ENCODE data around the gene GLI3. TPM values are rescaled to one million over a fixed set of nuclear protein-coding genes. Genes with fewer than 3 reads are reported as not detected.

GLI3 gene
- total and polyA plus RNA-seq, 10 of the 15 experiments (the other 5 are each of a cell fraction or from before 2014, with no cell fraction given): 0.01 TPM; not detected in 8

DNA sequence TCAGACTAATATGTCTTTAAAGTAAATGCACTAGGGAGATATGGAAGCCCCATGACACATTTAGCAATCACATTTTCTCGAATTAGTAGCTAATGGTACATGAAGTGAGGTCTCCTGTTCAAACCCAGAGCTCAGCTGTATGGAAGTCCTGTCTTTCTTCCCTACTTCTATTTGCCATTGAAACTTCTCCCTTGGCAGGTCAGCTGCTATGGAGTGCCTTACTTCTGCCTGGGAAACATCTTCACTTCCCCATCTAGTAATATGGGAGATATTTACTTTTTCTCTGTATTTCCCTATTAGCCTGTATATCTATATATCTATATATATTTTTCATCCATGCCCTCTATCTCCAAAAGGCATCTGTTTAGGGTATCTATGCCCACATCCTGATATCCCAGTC, 308.8 kb downstream of the GLI3 start:
- SMC1A ChIA-PET (ENCODE audit: uncharacterized antibody, unreplicated experiment): interaction anchor here (0.8 to 1.9 kb wide), 3 partner anchors 10 to 47 kb away, joined by 3 to 10 read pairs (median 4); no protein-coding TSS in a partner anchor
- in situ Hi-C loops (cut with MboI): loop anchor here (25.0 kb wide), 1 partner anchor 1909 kb away; no protein-coding TSS in a partner anchor
- no peak overlapping the region for H3K4me3 ChIP-seq
- H3K4me2 ChIP-seq (ENCODE audit: control insufficient read depth, insufficient read depth): no peak overlapping the region
- FAIRE-seq (no peak), ATAC-seq (no peak), DNase-seq (ENCODE audit: low read depth, low spot score) (no peak)
- H3K9me3 ChIP-seq (replicated peaks; ENCODE audit: control insufficient read depth, insufficient read depth, low read length): no peaks in the 10 kb centered on the region; the same call in 1 of the 3 replicates
- H2AFZ ChIP-seq (ENCODE audit: control insufficient read depth, low read depth, low read length): no peak overlapping the region
- no peaks in the 10 kb centered on the region for H3K27me3 ChIP-seq (replicated peaks in 1 of 2; ENCODE audit: control insufficient read depth in 2 of 2, insufficient read depth in 2 of 2, low read length in 1 of 2)
- BruUV-seq (replicated peaks): no TSS peak
- CTCF ChIA-PET: interaction anchor here (0.5 to 1.5 kb wide), 5 partner anchors 11 to 92 kb away, joined by 3 to 8 read pairs (median 6); no protein-coding TSS in a partner anchor
- no peak overlapping the region for H3K9ac ChIP-seq (ENCODE audit: control insufficient read depth, insufficient read depth, low read length)
- TF ChIP-seq, protein P1, sequence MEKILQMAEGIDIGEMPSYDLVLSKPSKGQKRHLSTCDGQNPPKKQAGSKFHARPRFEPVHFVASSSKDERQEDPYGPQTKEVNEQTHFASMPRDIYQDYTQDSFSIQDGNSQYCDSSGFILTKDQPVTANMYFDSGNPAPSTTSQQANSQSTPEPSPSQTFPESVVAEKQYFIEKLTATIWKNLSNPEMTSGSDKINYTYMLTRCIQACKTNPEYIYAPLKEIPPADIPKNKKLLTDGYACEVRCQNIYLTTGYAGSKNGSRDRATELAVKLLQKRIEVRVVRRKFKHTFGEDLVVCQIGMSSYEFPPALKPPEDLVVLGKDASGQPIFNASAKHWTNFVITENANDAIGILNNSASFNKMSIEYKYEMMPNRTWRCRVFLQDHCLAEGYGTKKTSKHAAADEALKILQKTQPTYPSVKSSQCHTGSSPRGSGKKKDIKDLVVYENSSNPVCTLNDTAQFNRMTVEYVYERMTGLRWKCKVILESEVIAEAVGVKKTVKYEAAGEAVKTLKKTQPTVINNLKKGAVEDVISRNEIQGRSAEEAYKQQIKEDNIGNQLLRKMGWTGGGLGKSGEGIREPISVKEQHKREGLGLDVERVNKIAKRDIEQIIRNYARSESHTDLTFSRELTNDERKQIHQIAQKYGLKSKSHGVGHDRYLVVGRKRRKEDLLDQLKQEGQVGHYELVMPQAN (conservative IDR thresholded peaks at IDR 0.05): no peak
- TF ChIP-seq HDAC2 (IDR thresholded peaks at IDR 0.05): no peak
- TF ChIP-seq, protein P2, sequence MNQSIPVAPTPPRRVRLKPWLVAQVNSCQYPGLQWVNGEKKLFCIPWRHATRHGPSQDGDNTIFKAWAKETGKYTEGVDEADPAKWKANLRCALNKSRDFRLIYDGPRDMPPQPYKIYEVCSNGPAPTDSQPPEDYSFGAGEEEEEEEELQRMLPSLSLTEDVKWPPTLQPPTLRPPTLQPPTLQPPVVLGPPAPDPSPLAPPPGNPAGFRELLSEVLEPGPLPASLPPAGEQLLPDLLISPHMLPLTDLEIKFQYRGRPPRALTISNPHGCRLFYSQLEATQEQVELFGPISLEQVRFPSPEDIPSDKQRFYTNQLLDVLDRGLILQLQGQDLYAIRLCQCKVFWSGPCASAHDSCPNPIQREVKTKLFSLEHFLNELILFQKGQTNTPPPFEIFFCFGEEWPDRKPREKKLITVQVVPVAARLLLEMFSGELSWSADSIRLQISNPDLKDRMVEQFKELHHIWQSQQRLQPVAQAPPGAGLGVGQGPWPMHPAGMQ (IDR thresholded peaks at IDR 0.05; ENCODE audit: borderline replicate concordance): no peak
- TF ChIP-seq, protein P3, sequence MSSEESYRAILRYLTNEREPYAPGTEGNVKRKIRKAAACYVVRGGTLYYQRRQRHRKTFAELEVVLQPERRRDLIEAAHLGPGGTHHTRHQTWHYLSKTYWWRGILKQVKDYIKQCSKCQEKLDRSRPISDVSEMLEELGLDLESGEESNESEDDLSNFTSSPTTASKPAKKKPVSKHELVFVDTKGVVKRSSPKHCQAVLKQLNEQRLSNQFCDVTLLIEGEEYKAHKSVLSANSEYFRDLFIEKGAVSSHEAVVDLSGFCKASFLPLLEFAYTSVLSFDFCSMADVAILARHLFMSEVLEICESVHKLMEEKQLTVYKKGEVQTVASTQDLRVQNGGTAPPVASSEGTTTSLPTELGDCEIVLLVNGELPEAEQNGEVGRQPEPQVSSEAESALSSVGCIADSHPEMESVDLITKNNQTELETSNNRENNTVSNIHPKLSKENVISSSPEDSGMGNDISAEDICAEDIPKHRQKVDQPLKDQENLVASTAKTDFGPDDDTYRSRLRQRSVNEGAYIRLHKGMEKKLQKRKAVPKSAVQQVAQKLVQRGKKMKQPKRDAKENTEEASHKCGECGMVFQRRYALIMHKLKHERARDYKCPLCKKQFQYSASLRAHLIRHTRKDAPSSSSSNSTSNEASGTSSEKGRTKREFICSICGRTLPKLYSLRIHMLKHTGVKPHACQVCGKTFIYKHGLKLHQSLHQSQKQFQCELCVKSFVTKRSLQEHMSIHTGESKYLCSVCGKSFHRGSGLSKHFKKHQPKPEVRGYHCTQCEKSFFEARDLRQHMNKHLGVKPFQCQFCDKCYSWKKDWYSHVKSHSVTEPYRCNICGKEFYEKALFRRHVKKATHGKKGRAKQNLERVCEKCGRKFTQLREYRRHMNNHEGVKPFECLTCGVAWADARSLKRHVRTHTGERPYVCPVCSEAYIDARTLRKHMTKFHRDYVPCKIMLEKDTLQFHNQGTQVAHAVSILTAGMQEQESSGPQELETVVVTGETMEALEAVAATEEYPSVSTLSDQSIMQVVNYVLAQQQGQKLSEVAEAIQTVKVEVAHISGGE (CRISPR knock-in tag; IDR thresholded peaks at IDR 0.05): no peak
- no peak for TF ChIP-seq MEF2B (IDR thresholded peaks at IDR 0.05; ENCODE audit: partially characterized antibody, poor library complexity, severe bottlenecking)
- no peak for TF ChIP-seq ZNF207 (IDR thresholded peaks at IDR 0.05; ENCODE audit: borderline replicate concordance)
- TF ChIP-seq CHD1 (IDR thresholded peaks at IDR 0.05; ENCODE audit: low read depth, low read length): no peak
- no peak for TF ChIP-seq SIN3A (IDR thresholded peaks at IDR 0.05; ENCODE audit: low read depth, low read length)
- TF ChIP-seq, protein P4, sequence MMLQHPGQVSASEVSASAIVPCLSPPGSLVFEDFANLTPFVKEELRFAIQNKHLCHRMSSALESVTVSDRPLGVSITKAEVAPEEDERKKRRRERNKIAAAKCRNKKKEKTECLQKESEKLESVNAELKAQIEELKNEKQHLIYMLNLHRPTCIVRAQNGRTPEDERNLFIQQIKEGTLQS (IDR thresholded peaks at IDR 0.05; ENCODE audit: borderline replicate concordance, extremely low read depth, low read depth, low read length): no peak
- TF ChIP-seq PBX3 (IDR thresholded peaks at IDR 0.05; ENCODE audit: insufficient replicate concordance, low read depth, low read length): no peak
- TF ChIP-seq TARDBP (IDR thresholded peaks at IDR 0.05; ENCODE audit: borderline replicate concordance): no peak
- POLR2A ChIA-PET: interaction anchor here (1.0 kb wide), 1 partner anchor 39 kb away, joined by 3 read pairs; no protein-coding TSS in a partner anchor
- H4K20me1 ChIP-seq (ENCODE audit: control insufficient read depth, insufficient read depth): no peaks in the 10 kb centered on the region
- H3K79me2 ChIP-seq (ENCODE audit: control insufficient read depth, insufficient read depth, low read length): no peaks in the 10 kb centered on the region
- H3K36me3 ChIP-seq (ENCODE audit: control insufficient read depth in 2 of 2, insufficient read depth in 2 of 2, low read length in 1 of 2): no peaks in the 10 kb centered on the region
- 0% methylated on average over 1 of the region's 1 CpG for WGBS (ENCODE audit: insufficient coverage, insufficient replicate concordance, low lambda C conversion rate, missing lambda C conversion rate)
- H3K4me1 ChIP-seq (ENCODE audit: control insufficient read depth, insufficient read depth, low read length): peaks cover 3% of the 10 kb centered on the region; the same call in 1 of the 2 replicates
- H3K27ac ChIP-seq (ENCODE audit: control insufficient read depth, insufficient read depth): no peak overlapping the region
- intact Hi-C loops (cut with micrococcal nuclease; ENCODE audit: unreplicated experiment): no loop called here
- RAD21 ChIA-PET (ENCODE audit: unreplicated experiment): interaction anchor here (0.7 to 1.6 kb wide), 2 partner anchors 13 to 46 kb away, joined by 3 to 5 read pairs; no protein-coding TSS in a partner anchor

All from GM12878 (cell line).